H9 (cell line): ENCODE results near the gene TFB1M. TPM values are rescaled to one million over a fixed set of nuclear protein-coding genes. Genes with fewer than 3 reads are reported as not detected.

ENCODE experiments used
- DNase-seq: peaks from one replicate; pipeline ENCODE4 v3.0.0-alpha.2; 2017
- H2AFZ ChIP-seq: one replicate; pipeline ENCODE4 v1.6.1; 2013; ENCODE audit warnings: mild to moderate bottlenecking, low read length, control low read depth, moderate library complexity
- H2AK5ac ChIP-seq: 2 replicates; pipeline ENCODE4 v1.6.1; 2013; ENCODE audit warnings: low read length, control low read depth, mixed read lengths; ENCODE audit not compliant: insufficient read length
- H2BK120ac ChIP-seq: one replicate; pipeline ENCODE4 v1.6.1; 2013; ENCODE audit warnings: low read depth, mild to moderate bottlenecking, low read length, control low read depth, inconsistent platforms; ENCODE audit not compliant: poor library complexity, severe bottlenecking
- H2BK12ac ChIP-seq: 2 replicates; pipeline ENCODE4 v1.6.1; 2013; ENCODE audit warnings: low read length, control low read depth, mixed read lengths, low read depth; ENCODE audit not compliant: insufficient read length
- H2BK15ac ChIP-seq: 2 replicates; pipeline ENCODE4 v1.6.1; 2013; ENCODE audit warnings: low read depth, low read length, control low read depth
- H2BK20ac ChIP-seq: one replicate; pipeline ENCODE4 v1.6.1; 2013; ENCODE audit warnings: low read depth, mild to moderate bottlenecking, low read length, control low read depth, inconsistent platforms; ENCODE audit not compliant: poor library complexity, severe bottlenecking
- H2BK5ac ChIP-seq: 2 replicates; pipeline ENCODE4 v1.6.1; 2013; ENCODE audit warnings: low read length, control low read depth, mixed read lengths; ENCODE audit not compliant: insufficient read length
- H3K14ac ChIP-seq: 2 replicates; pipeline ENCODE4 v1.6.1; 2013; ENCODE audit warnings: low read length, control low read depth; ENCODE audit not compliant: insufficient read depth
- H3K18ac ChIP-seq: 2 replicates; pipeline ENCODE4 v1.6.1; 2013; ENCODE audit warnings: low read depth, mild to moderate bottlenecking, mixed read lengths, low read length, control low read depth; ENCODE audit not compliant: insufficient read length
- H3K23ac ChIP-seq: 2 replicates; pipeline ENCODE4 v1.6.1; 2013; ENCODE audit warnings: low read length, control low read depth, mixed read lengths, low read depth; ENCODE audit not compliant: insufficient read length
- H3K23me2 ChIP-seq: 2 replicates; pipeline ENCODE4 v1.6.1; 2013; ENCODE audit warnings: low read depth, mild to moderate bottlenecking, mixed read lengths, low read length, control low read depth; ENCODE audit not compliant: insufficient read length, poor library complexity, severe bottlenecking
- H3K27ac ChIP-seq: 2 replicates; pipeline ENCODE4 v1.5.1; 2013; ENCODE audit warnings: low read length, control low read depth, mixed read lengths, low read depth; ENCODE audit not compliant: insufficient read length
- H3K27me3 ChIP-seq: 2 replicates; pipeline ENCODE4 v1.6.1; 2013; ENCODE audit warnings: low read length, control low read depth, inconsistent platforms; ENCODE audit not compliant: insufficient read depth
- H3K4ac ChIP-seq: 2 replicates; pipeline ENCODE4 v1.6.1; 2013; ENCODE audit warnings: low read depth, mild to moderate bottlenecking, control low read depth, inconsistent platforms, low read length, moderate library complexity
- H3K4me1 ChIP-seq: 2 replicates; pipeline ENCODE4 v1.6.1; 2013; ENCODE audit warnings: low read length, control low read depth, inconsistent platforms; ENCODE audit not compliant: insufficient read depth
- H3K4me2 ChIP-seq: 2 replicates; pipeline ENCODE4 v1.6.1; 2013; ENCODE audit warnings: low read length, control low read depth, mixed read lengths; ENCODE audit not compliant: insufficient read length, insufficient read depth
- H3K56ac ChIP-seq: 2 replicates; pipeline ENCODE4 v1.6.1; 2013; ENCODE audit warnings: low read depth, mild to moderate bottlenecking, mixed read lengths, low read length, control low read depth; ENCODE audit not compliant: insufficient read length
- H3K79me1 ChIP-seq: 2 replicates; pipeline ENCODE4 v1.6.1; 2013; ENCODE audit warnings: low read depth, mild to moderate bottlenecking, moderate library complexity, low read length, control low read depth, inconsistent platforms; ENCODE audit not compliant: insufficient read depth, poor library complexity, severe bottlenecking
- H3K79me2 ChIP-seq: 2 replicates; pipeline ENCODE4 v1.6.1; 2013; ENCODE audit warnings: low read length, control low read depth, inconsistent platforms; ENCODE audit not compliant: insufficient read depth
- H3K9ac ChIP-seq: 2 replicates; pipeline ENCODE4 v1.6.1; 2013; ENCODE audit warnings: low read length, control low read depth, mixed read lengths; ENCODE audit not compliant: insufficient read length; ENCODE audit errors: extremely low read depth
- H3K9me3 ChIP-seq: one replicate; pipeline ENCODE4 v1.6.1; 2013; ENCODE audit warnings: low read depth, low read length, inconsistent platforms; ENCODE audit not compliant: control insufficient read depth
- H3T11ph ChIP-seq: one replicate; pipeline ENCODE4 v1.6.1; 2013; ENCODE audit warnings: mild to moderate bottlenecking, low read length, control low read depth, inconsistent platforms
- H4K20me1 ChIP-seq: one replicate; pipeline ENCODE4 v1.6.1; 2013; ENCODE audit not compliant: control insufficient read depth, insufficient read length, insufficient read depth
- H4K5ac ChIP-seq: 2 replicates; pipeline ENCODE4 v1.6.1; 2013; ENCODE audit warnings: low read depth, mild to moderate bottlenecking, mixed read lengths, low read length, control low read depth; ENCODE audit not compliant: insufficient read length
- H4K8ac ChIP-seq: replicated peaks from 2 replicates; pipeline ENCODE4 v1.6.1; 2013; ENCODE audit warnings: low read length, control low read depth, mixed read lengths, low read depth; ENCODE audit not compliant: insufficient read length
- H4K91ac ChIP-seq: 2 replicates; pipeline ENCODE4 v1.6.1; 2013; ENCODE audit warnings: low read depth, mild to moderate bottlenecking, moderate library complexity, mixed read lengths, low read length, control low read depth; ENCODE audit not compliant: insufficient read length
- H3K27ac Mint-ChIP-seq, 3 experiments: 2 replicates in 2 of 3; 3 replicates in 1 of 3; pipeline ENCODE4 v1.8.0; 2020 to 2021; ENCODE audit warnings: mixed read lengths in 3 of 3, mild to moderate bottlenecking in 1 of 3, moderate library complexity in 1 of 3
- H3K27me3 Mint-ChIP-seq: 2 replicates; pipeline ENCODE4 v1.8.0; 2021; ENCODE audit warnings: low read depth, mild to moderate bottlenecking, moderate library complexity, mixed read lengths
- H3K36me3 Mint-ChIP-seq, 3 experiments: 2 replicates in 2 of 3; 3 replicates in 1 of 3; pipeline ENCODE4 v1.8.0; 2020 to 2021; ENCODE audit warnings: low read depth in 3 of 3, mixed read lengths in 3 of 3; ENCODE audit not compliant: insufficient read depth in 1 of 3
- H3K4me1 Mint-ChIP-seq, 2 experiments: 2 replicates each; pipeline ENCODE4 v1.8.0; 2020; ENCODE audit warnings: mixed read lengths in 2 of 2
- H3K4me3 Mint-ChIP-seq, 2 experiments: 2 replicates in 1 of 2; 3 replicates in 1 of 2; pipeline ENCODE4 v1.8.0; 2020 to 2021; ENCODE audit warnings: mild to moderate bottlenecking in 2 of 2, mixed read lengths in 2 of 2, moderate library complexity in 1 of 2
- H3K9me3 Mint-ChIP-seq, 2 experiments: 2 replicates in 1 of 2; 3 replicates in 1 of 2; pipeline ENCODE4 v1.8.0; 2020; ENCODE audit warnings: mild to moderate bottlenecking in 2 of 2, mixed read lengths in 2 of 2, moderate library complexity in 1 of 2
- total RNA-seq: library from RNA; stranded (reverse); gene quantifications from 2 replicates; pipeline ENCODE4 v1.2.1, GENCODE V29; 2021
- TF ChIP-seq, protein P1 (sequence below): fragments of 200-600 bp; sonication (generic); conservative IDR thresholded peaks from 3 replicates; pipeline ENCODE4 v1.8.0; 2021; ENCODE audit warnings: antibody characterized with exemption, mild to moderate bottlenecking

TFB1M gene
- total RNA-seq, 1 experiment from 2014 or later: 28.6 TPM

GRCh38 chr6:155354167-155354566, 39.9 kb upstream of the TFB1M start:
- Histone ChIP-seq H3K4me2 (no peak overlapping the region), H3K4ac (no peak overlapping the region), H4K8ac (no peak overlapping the region), H3K23ac (no peak overlapping the region), H4K91ac (no peak overlapping the region), H2BK5ac (no peak overlapping the region), H3K79me2 (no peaks in the 10 kb centered on the region), H2BK15ac (no peak overlapping the region), H3K9ac (no peak overlapping the region), H3K27me3 (no peaks in the 10 kb centered on the region), H3K23me2 (no peaks in the 10 kb centered on the region), H3K18ac (no peak overlapping the region), H3K4me1 (no peaks in the 10 kb centered on the region), H3K27ac (no peak overlapping the region), H2BK12ac (no peak overlapping the region), H3K56ac (no peak overlapping the region), H3K14ac (no peak overlapping the region), H3K9me3 (no peaks in the 10 kb centered on the region), H4K20me1 (no peaks in the 10 kb centered on the region), H2BK20ac (no peak overlapping the region), H2AK5ac (no peak overlapping the region), H3T11ph (no peak overlapping the region), H4K5ac (no peak overlapping the region), H2AFZ (no peak overlapping the region), H3K79me1 (no peaks in the 10 kb centered on the region), H2BK120ac (no peak overlapping the region)
- Mint-ChIP-seq H3K27ac (no peak overlapping the region), H3K36me3 (peaks cover 0 to 10% (median 2%) of the 10 kb centered on the region in 3 experiments; a peak in 2 of 7 replicates), H3K4me3 (no peak overlapping the region), H3K9me3 (peaks cover 12% of the 10 kb centered on the region in 2 experiments), H3K4me1 (no peaks in the 10 kb centered on the region), H3K27me3 (no peaks in the 10 kb centered on the region)
- DNase-seq: no peak
- TF ChIP-seq, protein P1, sequence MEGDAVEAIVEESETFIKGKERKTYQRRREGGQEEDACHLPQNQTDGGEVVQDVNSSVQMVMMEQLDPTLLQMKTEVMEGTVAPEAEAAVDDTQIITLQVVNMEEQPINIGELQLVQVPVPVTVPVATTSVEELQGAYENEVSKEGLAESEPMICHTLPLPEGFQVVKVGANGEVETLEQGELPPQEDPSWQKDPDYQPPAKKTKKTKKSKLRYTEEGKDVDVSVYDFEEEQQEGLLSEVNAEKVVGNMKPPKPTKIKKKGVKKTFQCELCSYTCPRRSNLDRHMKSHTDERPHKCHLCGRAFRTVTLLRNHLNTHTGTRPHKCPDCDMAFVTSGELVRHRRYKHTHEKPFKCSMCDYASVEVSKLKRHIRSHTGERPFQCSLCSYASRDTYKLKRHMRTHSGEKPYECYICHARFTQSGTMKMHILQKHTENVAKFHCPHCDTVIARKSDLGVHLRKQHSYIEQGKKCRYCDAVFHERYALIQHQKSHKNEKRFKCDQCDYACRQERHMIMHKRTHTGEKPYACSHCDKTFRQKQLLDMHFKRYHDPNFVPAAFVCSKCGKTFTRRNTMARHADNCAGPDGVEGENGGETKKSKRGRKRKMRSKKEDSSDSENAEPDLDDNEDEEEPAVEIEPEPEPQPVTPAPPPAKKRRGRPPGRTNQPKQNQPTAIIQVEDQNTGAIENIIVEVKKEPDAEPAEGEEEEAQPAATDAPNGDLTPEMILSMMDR: no peak
